Measurements from ENCODE around the gene ANKRD12.

DNA sequence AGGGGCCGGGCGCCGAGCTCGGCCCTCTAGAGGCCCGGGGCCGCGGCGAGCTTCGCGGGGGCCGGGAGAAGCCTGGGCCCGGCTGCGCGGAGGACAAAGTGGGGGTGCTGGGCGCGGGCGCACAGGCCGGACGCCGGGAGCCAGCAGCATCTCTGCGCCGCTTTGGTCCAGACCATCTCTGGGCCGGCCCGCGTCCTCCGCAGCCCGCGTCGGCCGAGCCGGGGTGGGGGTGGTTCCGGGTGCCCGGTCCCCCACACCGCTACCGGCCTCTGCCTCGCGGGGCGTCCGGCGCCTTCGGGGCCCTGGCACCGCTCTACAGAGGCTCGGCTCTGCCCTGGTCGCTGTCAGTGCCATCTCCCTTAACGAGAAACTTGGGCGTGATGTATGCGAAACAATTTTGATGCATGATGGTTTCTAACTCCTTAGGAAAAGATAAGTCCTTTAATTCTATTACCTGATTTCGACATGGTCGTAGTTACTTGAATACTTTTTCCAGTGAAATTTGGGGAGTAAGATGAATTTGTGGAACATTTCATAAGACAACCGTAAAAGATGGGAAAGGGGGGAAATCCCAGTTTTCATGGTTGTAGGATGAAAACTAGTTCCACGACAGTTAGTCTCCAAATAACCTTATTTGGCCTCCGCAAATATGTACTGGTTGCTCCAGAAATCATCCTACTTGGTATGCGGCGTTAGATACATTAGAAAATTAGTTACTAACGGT is 198.6 kb downstream of the ANKRD12 start:
- TF ChIP-seq, protein P1, sequence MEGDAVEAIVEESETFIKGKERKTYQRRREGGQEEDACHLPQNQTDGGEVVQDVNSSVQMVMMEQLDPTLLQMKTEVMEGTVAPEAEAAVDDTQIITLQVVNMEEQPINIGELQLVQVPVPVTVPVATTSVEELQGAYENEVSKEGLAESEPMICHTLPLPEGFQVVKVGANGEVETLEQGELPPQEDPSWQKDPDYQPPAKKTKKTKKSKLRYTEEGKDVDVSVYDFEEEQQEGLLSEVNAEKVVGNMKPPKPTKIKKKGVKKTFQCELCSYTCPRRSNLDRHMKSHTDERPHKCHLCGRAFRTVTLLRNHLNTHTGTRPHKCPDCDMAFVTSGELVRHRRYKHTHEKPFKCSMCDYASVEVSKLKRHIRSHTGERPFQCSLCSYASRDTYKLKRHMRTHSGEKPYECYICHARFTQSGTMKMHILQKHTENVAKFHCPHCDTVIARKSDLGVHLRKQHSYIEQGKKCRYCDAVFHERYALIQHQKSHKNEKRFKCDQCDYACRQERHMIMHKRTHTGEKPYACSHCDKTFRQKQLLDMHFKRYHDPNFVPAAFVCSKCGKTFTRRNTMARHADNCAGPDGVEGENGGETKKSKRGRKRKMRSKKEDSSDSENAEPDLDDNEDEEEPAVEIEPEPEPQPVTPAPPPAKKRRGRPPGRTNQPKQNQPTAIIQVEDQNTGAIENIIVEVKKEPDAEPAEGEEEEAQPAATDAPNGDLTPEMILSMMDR (conservative IDR thresholded peaks at IDR 0.05) = no peak
- TF ChIP-seq EZH2 (IDR thresholded peaks at IDR 0.05; ENCODE audit: low read depth) = no peak

Data from PC-9 (cell line).